K562 (cell line): ENCODE results near the gene PSMD13. TPM values are rescaled to one million over a fixed set of nuclear protein-coding genes. Genes with fewer than 3 reads are reported as not detected.

Experiments used
- ATAC-seq: fragments of 200-7000 bp; cut with Tn5 transposase; 3 replicates; pipeline ENCODE4 v1.9.1; 2020; ENCODE audit warnings: moderate library complexity
- BruUV-seq: library from RNA; stranded (reverse); fragments of 400-500 nt; replicated peaks from 2 replicates; lab custom pipeline; 2021; lab: Mats Ljungman, UMichigan
- CTCF ChIA-PET: fragments of 300-600 bp; formaldehyde crosslinking; extraction: SDS; loops from one replicate; lab custom pipeline; 2021; ENCODE audit warnings: low intra/inter-chr PET ratio; lab: Yijun Ruan, JAX
- POLR2A ChIA-PET: fragments of 300-600, 350-650 bp; sonication (Branson Sonifier 250); formaldehyde crosslinking; extraction: SDS; loops from one replicate; lab custom pipeline; 2021; ENCODE audit warnings: antibody characterized with exemption, inconsistent platforms; lab: Yijun Ruan, JAX
- DNase-seq, 4 experiments: peaks; one replicate each; pipeline versions ENCODE4 v3.0.0 to v3.0.0-alpha.2; 2011 to 2018; ENCODE audit warnings: low spot score in 3 of 4, mixed read lengths in 3 of 4; ENCODE audit errors: extremely low read depth in 1 of 4
- FAIRE-seq: peaks from 2 replicates; lab custom pipeline; 2011; peaks lifted over from hg19 to GRCh38; lab: Jason Lieb, UNC
- H2AFZ ChIP-seq: 2 replicates; pipeline ENCODE4 v1.6.0; 2011; ENCODE audit warnings: low read depth, low read length, control low read depth, inconsistent platforms
- H3K27ac ChIP-seq: fragments of 200-600 bp; 3 replicates; pipeline ENCODE4 v1.8.0; 2011; ENCODE audit warnings: low read depth, mild to moderate bottlenecking, control low read depth, inconsistent platforms, low read length, moderate library complexity, mixed read lengths; ENCODE audit errors: extremely low read depth
- H3K27me3 ChIP-seq, 2 experiments: fragments of 300-600 bp in 1 of 2; 2 replicates in 1 of 2; 3 replicates in 1 of 2; pipeline versions ENCODE4 v1.6.0 to v1.8.0; 2011; ENCODE audit warnings: inconsistent platforms in 2 of 2, low read length in 2 of 2, mild to moderate bottlenecking in 1 of 2, mixed read lengths in 1 of 2, moderate library complexity in 1 of 2; ENCODE audit not compliant: control insufficient read depth in 2 of 2, insufficient read depth in 2 of 2
- H3K36me3 ChIP-seq: fragments of 300-600 bp; 3 replicates; pipeline ENCODE4 v1.8.0; 2011; ENCODE audit warnings: mild to moderate bottlenecking, low read length, inconsistent platforms; ENCODE audit not compliant: control insufficient read depth, insufficient read depth
- H3K4me1 ChIP-seq, 2 experiments: fragments of 200-600 bp in 1 of 2; replicated peaks in 1 of 2; 2 replicates in 1 of 2; 3 replicates in 1 of 2; pipeline versions ENCODE4 v1.5.1 to v1.8.0; 2011; ENCODE audit warnings: inconsistent platforms in 2 of 2, low read length in 2 of 2, mild to moderate bottlenecking in 1 of 2, mixed read lengths in 1 of 2, moderate library complexity in 1 of 2; ENCODE audit not compliant: control insufficient read depth in 2 of 2, insufficient read depth in 2 of 2
- H3K4me2 ChIP-seq: 2 replicates; pipeline ENCODE4 v1.6.1; 2011; ENCODE audit warnings: low read length, control low read depth, inconsistent platforms, mixed read lengths; ENCODE audit not compliant: insufficient read depth
- H3K4me3 ChIP-seq: fragments of 200-600 bp; sonication (generic), shearing (Covaris generic); 2 replicates; pipeline ENCODE4 v1.5.1; 2016; ENCODE audit warnings: control low read depth, inconsistent platforms
- H3K79me2 ChIP-seq: fragments of 200-600 bp; 3 replicates; pipeline ENCODE4 v1.8.0; 2011; ENCODE audit warnings: low read length, inconsistent platforms; ENCODE audit not compliant: control insufficient read depth, insufficient read depth
- H3K9ac ChIP-seq, 2 experiments: 2 replicates each; pipeline versions ENCODE4 v1.6.0 to v1.6.1; 2011; ENCODE audit warnings: low read depth in 2 of 2, low read length in 2 of 2, control low read depth in 1 of 2, inconsistent platforms in 1 of 2, mild to moderate bottlenecking in 1 of 2, mixed read lengths in 1 of 2; ENCODE audit not compliant: insufficient read depth in 1 of 2
- H3K9me1 ChIP-seq: one replicate; pipeline ENCODE4 v1.6.0; 2011; ENCODE audit warnings: inconsistent platforms, mild to moderate bottlenecking, low read length, moderate library complexity; ENCODE audit not compliant: control insufficient read depth, insufficient read depth
- H3K9me3 ChIP-seq: replicated peaks from 2 replicates; pipeline ENCODE4 v1.5.1; 2011; ENCODE audit warnings: low read depth, low read length, inconsistent platforms; ENCODE audit not compliant: control insufficient read depth, insufficient read depth
- H4K20me1 ChIP-seq: replicated peaks from 2 replicates; pipeline ENCODE4 v1.6.1; 2011; ENCODE audit warnings: low read length, inconsistent platforms, mixed read lengths; ENCODE audit not compliant: control insufficient read depth, insufficient read depth
- C11orf30 ChIP-seq: fragments of 450-650 bp; IDR thresholded peaks from 2 replicates; pipeline ENCODE4 v1.6.1; 2016; ENCODE audit warnings: low read depth, mild to moderate bottlenecking
- CBX3 ChIP-seq, 2 experiments: IDR thresholded peaks; 1 replicate in 1 of 2; 2 replicates in 1 of 2; pipeline ENCODE4 v1.6.1; 2012; ENCODE audit warnings: inconsistent platforms in 2 of 2, low read length in 2 of 2, borderline replicate concordance in 1 of 2, control low read depth in 1 of 2
- CC2D1A ChIP-seq: fragments of 450-650 bp; IDR thresholded peaks from 2 replicates; pipeline ENCODE4 v1.6.1; 2017; ENCODE audit warnings: mild to moderate bottlenecking
- FOXK1 ChIP-seq: sonication (generic); formaldehyde crosslinking; IDR thresholded peaks from 2 replicates; pipeline ENCODE4 v1.8.0; 2022; ENCODE audit warnings: missing genetic modification reagents, mild to moderate bottlenecking, borderline replicate concordance
- MAFG ChIP-seq: fragments of 450-650 bp; conservative IDR thresholded peaks from 2 replicates; pipeline ENCODE4 v1.6.1; 2016; ENCODE audit warnings: missing genetic modification characterization, missing compliant biosample characterization
- NFE2 ChIP-seq: IDR thresholded peaks from 2 replicates; pipeline ENCODE4 v1.6.1; 2014; ENCODE audit warnings: antibody characterized with exemption, low read depth
- TRIM24 ChIP-seq, 2 experiments: fragments of 450-650 bp; IDR thresholded peaks; 2 replicates each; pipeline ENCODE4 v1.6.1; 2016
- ZNF316 ChIP-seq: fragments of 450-650 bp; IDR thresholded peaks from 2 replicates; pipeline ENCODE4 v1.6.1; 2016
- ZNF324 ChIP-seq: fragments of 250-450 bp; sonication (Bioruptor Pico); IDR thresholded peaks from 2 replicates; pipeline ENCODE4 v1.4.0; 2020; ENCODE audit warnings: mild to moderate bottlenecking
- in situ Hi-C: fragments of 300-500 bp; cut with MboI; formaldehyde crosslinking; loops from 4 replicates; pipeline ENCODE4 v1.15.0; 2018; ENCODE audit warnings: inconsistent platforms, mixed read lengths
- intact Hi-C: fragments of 100-400 bp; cut with micrococcal nuclease; formaldehyde crosslinking; loops from 2 replicates; pipeline ENCODE4 v1.14.2; 2022
- polyA plus RNA-seq, 8 experiments: library from polyadenylated mRNA; depleted of rRNA in 4 of 8; stranded (reverse) in 5 of 8; unstranded in 3 of 8; fragments of >200 nt; fragmentation: Nextera tagmentation in 2 of 8; fragmentation: Illumina TruSeq in 1 of 8; extraction: Ambion mirVana in 2 of 8; extraction: Trizol in 1 of 8; gene quantifications; 2 replicates each; pipeline versions ENCODE4 v1.2.1 to v1.2.3, GENCODE V29; 2011 to 2014; ENCODE audit warnings: inconsistent platforms in 1 of 8, missing spikeins in 1 of 8
- total RNA-seq, 7 experiments: library from RNA; depleted of rRNA in 6 of 7; stranded (reverse); fragments of >200 nt in 6 of 7; fragmentation: Illumina TruSeq in 2 of 7; extraction: Trizol in 2 of 7; gene quantifications; 2 replicates each; pipeline versions ENCODE4 v1.2.1 to v1.2.3, GENCODE V29; 2011 to 2021; ENCODE audit warnings: low replicate concordance in 1 of 7
- TF ChIP-seq, protein P1 (sequence below): fragments of 450-650 bp; IDR thresholded peaks from 2 replicates; pipeline ENCODE4 v1.6.1; 2018; ENCODE audit warnings: mild to moderate bottlenecking, low read depth; ENCODE audit not compliant: partially characterized antibody
- TF ChIP-seq, protein P2 (sequence below): fragments of 450-650 bp; formaldehyde crosslinking; IDR thresholded peaks from 2 replicates; pipeline ENCODE4 v1.4.0; 2022; ENCODE audit warnings: missing genetic modification characterization

The PSMD13 gene
- total and polyA plus RNA-seq, 9 of the 15 experiments (the other 6 are each of a cell fraction or from before 2014, with no cell fraction given) = 185 to 383 (median 267) TPM

DNA sequence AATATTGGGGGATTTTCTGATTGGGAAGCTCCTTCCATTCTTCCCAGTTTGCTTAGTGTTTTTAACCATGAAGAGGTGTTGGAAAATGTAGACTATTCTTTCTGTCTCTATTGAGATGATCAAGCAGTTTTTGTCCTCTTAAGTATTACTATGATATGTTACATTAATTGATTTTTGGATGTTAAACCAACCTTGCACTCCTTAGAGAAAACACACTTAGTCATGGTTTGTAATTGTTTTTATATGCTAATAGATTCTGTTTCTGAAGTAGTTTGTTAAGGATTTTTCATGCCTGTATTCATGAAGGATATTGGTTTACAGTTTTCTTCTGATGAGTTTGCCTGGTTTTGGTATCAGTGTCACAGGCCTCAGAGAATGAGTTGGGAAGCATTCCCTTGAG is 39.4 kb downstream of the PSMD13 start:
- POLR2A ChIA-PET = no interaction called here
- intact Hi-C loops (no loop called here), in situ Hi-C loops (no loop called here)
- ATAC-seq = no peak
- no peak overlapping the region for H3K9ac ChIP-seq
- H3K27ac ChIP-seq = peak overlapping the region; percentile 78; the same call in 1 of the 3 replicates
- DNase-seq = no peak
- no peaks in the 10 kb centered on the region for H3K27me3 ChIP-seq
- no peaks in the 10 kb centered on the region for H3K36me3 ChIP-seq
- no peak overlapping the region for H2AFZ ChIP-seq
- BruUV-seq = no TSS peak
- H4K20me1 ChIP-seq = no peaks in the 10 kb centered on the region
- H3K9me1 ChIP-seq = no peaks in the 10 kb centered on the region
- FAIRE-seq = peak; percentile 57
- H3K4me1 ChIP-seq = peaks cover 10 to 32% of the 10 kb centered on the region in 2 experiments
- no peak overlapping the region for H3K4me2 ChIP-seq
- TF ChIP-seq, protein P1, sequence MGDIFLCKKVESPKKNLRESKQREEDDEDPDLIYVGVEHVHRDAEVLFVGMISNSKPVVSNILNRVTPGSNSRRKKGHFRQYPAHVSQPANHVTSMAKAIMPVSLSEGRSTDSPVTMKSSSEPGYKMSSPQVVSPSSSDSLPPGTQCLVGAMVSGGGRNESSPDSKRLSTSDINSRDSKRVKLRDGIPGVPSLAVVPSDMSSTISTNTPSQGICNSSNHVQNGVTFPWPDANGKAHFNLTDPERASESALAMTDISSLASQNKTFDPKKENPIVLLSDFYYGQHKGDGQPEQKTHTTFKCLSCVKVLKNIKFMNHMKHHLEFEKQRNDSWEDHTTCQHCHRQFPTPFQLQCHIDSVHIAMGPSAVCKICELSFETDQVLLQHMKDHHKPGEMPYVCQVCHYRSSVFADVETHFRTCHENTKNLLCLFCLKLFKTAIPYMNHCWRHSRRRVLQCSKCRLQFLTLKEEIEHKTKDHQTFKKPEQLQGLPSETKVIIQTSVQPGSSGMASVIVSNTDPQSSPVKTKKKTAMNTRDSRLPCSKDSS = peak; percentile 54
- TF ChIP-seq NFE2 = peak; percentile 33; the same call in 1 of the 2 replicates
- TF ChIP-seq C11orf30 = peak; percentile 30; the same call in 1 of the 2 replicates
- TF ChIP-seq, protein P2, sequence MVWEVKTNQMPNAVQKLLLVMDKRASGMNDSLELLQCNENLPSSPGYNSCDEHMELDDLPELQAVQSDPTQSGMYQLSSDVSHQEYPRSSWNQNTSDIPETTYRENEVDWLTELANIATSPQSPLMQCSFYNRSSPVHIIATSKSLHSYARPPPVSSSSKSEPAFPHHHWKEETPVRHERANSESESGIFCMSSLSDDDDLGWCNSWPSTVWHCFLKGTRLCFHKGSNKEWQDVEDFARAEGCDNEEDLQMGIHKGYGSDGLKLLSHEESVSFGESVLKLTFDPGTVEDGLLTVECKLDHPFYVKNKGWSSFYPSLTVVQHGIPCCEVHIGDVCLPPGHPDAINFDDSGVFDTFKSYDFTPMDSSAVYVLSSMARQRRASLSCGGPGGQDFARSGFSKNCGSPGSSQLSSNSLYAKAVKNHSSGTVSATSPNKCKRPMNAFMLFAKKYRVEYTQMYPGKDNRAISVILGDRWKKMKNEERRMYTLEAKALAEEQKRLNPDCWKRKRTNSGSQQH = no peak
- TF ChIP-seq FOXK1 (CRISPR knock-in tag) = no peak
- 0 out of 2 replicates have a peak, but pooled peaks have one; percentile 30 for TF ChIP-seq MAFG (tag)
- TF ChIP-seq CC2D1A = no peak
- peak; percentile 72 for TF ChIP-seq ZNF316
- peak; percentile 61 to 79; a peak in 3 of 4 replicates for TF ChIP-seq TRIM24 (IDR thresholded peaks at IDR 0.05)
- TF ChIP-seq CBX3 (IDR thresholded peaks at IDR 0.05; ENCODE audit: borderline replicate concordance in 1 of 2, low read length in 2 of 2) = peak in 1 of 2 experiments; percentile 59; a peak in 1 of 3 replicates
- peak; percentile 97 for TF ChIP-seq ZNF324 (CRISPR knock-in tag)
- no peaks in the 10 kb centered on the region for H3K79me2 ChIP-seq
- CTCF ChIA-PET = no interaction called here
- H3K4me3 ChIP-seq = no peak overlapping the region
- H3K9me3 ChIP-seq = peaks cover 12% of the 10 kb centered on the region
